KMS-11 (cell line): Measurements from ENCODE around the gene GRIA4.

Experiments used
- H2AFZ ChIP-seq: fragments of 200-600 bp; sonication (generic); 2 replicates; pipeline ENCODE4 v1.6.1; 2016; ENCODE audit warnings: antibody characterized with exemption, mixed run types, low read depth
- H3K27ac ChIP-seq: fragments of 200-600 bp; sonication (generic); 2 replicates; pipeline ENCODE4 v1.6.1; 2016; ENCODE audit warnings: mild to moderate bottlenecking, mixed run types
- H3K27me3 ChIP-seq: fragments of 200-600 bp; sonication (generic); 2 replicates; pipeline ENCODE4 v1.6.1; 2017; ENCODE audit warnings: mild to moderate bottlenecking, low read depth, mixed run types, moderate library complexity; ENCODE audit not compliant: insufficient read depth
- H3K36me3 ChIP-seq: fragments of 200-600 bp; sonication (generic); 2 replicates; pipeline ENCODE4 v1.6.1; 2017; ENCODE audit warnings: mild to moderate bottlenecking, mixed run types; ENCODE audit not compliant: insufficient read depth
- H3K4me1 ChIP-seq: fragments of 200-600 bp; sonication (generic); 2 replicates; pipeline ENCODE4 v1.6.1; 2016; ENCODE audit warnings: mild to moderate bottlenecking, low read depth, mixed run types; ENCODE audit not compliant: poor library complexity, severe bottlenecking
- H3K4me2 ChIP-seq: fragments of 200-600 bp; sonication (generic); 2 replicates; pipeline ENCODE4 v1.7.0; 2016; ENCODE audit warnings: mild to moderate bottlenecking, mixed run types
- H3K4me3 ChIP-seq: fragments of 200-600 bp; sonication (generic); IDR thresholded peaks from 2 replicates; pipeline ENCODE4 v1.6.1; 2017; ENCODE audit warnings: low read depth, low read length, mixed read lengths; ENCODE audit not compliant: insufficient read depth
- H3K79me2 ChIP-seq: fragments of 200-600 bp; sonication (generic); 2 replicates; pipeline ENCODE4 v1.6.1; 2016; ENCODE audit warnings: low read depth, mixed run types; ENCODE audit not compliant: insufficient read depth
- H3K9ac ChIP-seq: fragments of 200-600 bp; sonication (generic); 2 replicates; pipeline ENCODE4 v1.6.1; 2016; ENCODE audit warnings: mild to moderate bottlenecking, mixed run types
- H4K20me1 ChIP-seq: fragments of 200-600 bp; sonication (generic); 2 replicates; pipeline ENCODE4 v1.6.1; 2016; ENCODE audit warnings: mild to moderate bottlenecking, mixed run types; ENCODE audit not compliant: insufficient read depth
- CTCF ChIP-seq: fragments of 200-600 bp; sonication (generic); conservative IDR thresholded peaks from 2 replicates; pipeline ENCODE4 v1.6.1; 2017; ENCODE audit warnings: low read depth, mild to moderate bottlenecking, antibody characterized with exemption, low read length, moderate library complexity, mixed read lengths

The GRIA4 gene

GRCh38 chr11:105923252-105923651 is 313.4 kb downstream of the GRIA4 start:
- Histone ChIP-seq H3K4me3 (no peak overlapping the region), H2AFZ (no peak overlapping the region), H3K4me2 (no peak overlapping the region)

GRCh38 chr11:105923807-105924206 is 313.9 kb downstream of the GRIA4 start:
- H3K4me1 ChIP-seq, result no peaks in the 10 kb centered on the region
- no peak overlapping the region for H3K9ac ChIP-seq
- no peak overlapping the region for H3K27ac ChIP-seq
- no peaks in the 10 kb centered on the region for H3K36me3 ChIP-seq
- no peak overlapping the region for H3K4me3 ChIP-seq
- no peaks in the 10 kb centered on the region for H3K79me2 ChIP-seq
- H4K20me1 ChIP-seq, result no peaks in the 10 kb centered on the region
- no peaks in the 10 kb centered on the region for H3K27me3 ChIP-seq
- H3K4me2 ChIP-seq, result no peak overlapping the region
- H2AFZ ChIP-seq, result no peak overlapping the region
- TF ChIP-seq CTCF, result no peak

More at GRCh38 chr11:105923252-105923651, 313.4 kb downstream of the GRIA4 start:
- TF ChIP-seq CTCF, result no peak
- no peaks in the 10 kb centered on the region for H3K27me3 ChIP-seq
- H4K20me1 ChIP-seq, result no peaks in the 10 kb centered on the region
- no peak overlapping the region for H3K27ac ChIP-seq
- H3K79me2 ChIP-seq, result no peaks in the 10 kb centered on the region
- no peaks in the 10 kb centered on the region for H3K4me1 ChIP-seq
- H3K9ac ChIP-seq, result no peak overlapping the region
- no peaks in the 10 kb centered on the region for H3K36me3 ChIP-seq

GRCh38 chr11:105929084-105929955 is 319.4 kb downstream of the GRIA4 start:
- H3K4me2 ChIP-seq, result no peak overlapping the region
- no peak overlapping the region for H3K9ac ChIP-seq
- H3K4me1 ChIP-seq, result no peaks in the 10 kb centered on the region
- no peaks in the 10 kb centered on the region for H4K20me1 ChIP-seq
- no peak overlapping the region for H3K4me3 ChIP-seq
- no peak overlapping the region for H3K27ac ChIP-seq
- no peaks in the 10 kb centered on the region for H3K27me3 ChIP-seq
- no peaks in the 10 kb centered on the region for H3K36me3 ChIP-seq
- H3K79me2 ChIP-seq, result no peaks in the 10 kb centered on the region
- H2AFZ ChIP-seq, result no peak overlapping the region
- TF ChIP-seq CTCF, result no peak

- Histone ChIP-seq H3K4me3 (no peak overlapping the region), H3K27ac (no peak overlapping the region), H3K4me2 (no peak overlapping the region), H3K79me2 (no peaks in the 10 kb centered on the region), H3K4me1 (no peaks in the 10 kb centered on the region), H3K9ac (no peak overlapping the region), H2AFZ (no peak overlapping the region), H4K20me1 (no peaks in the 10 kb centered on the region), H3K27me3 (no peaks in the 10 kb centered on the region), H3K36me3 (no peaks in the 10 kb centered on the region)
- no peak for TF ChIP-seq CTCF
These were observed 323.8 kb downstream of the GRIA4 start for GRCh38 chr11:105933695-105934094.
